Body of pancreas (tissue), 4 donors: ENCODE results near the gene RBM33. TPM values are rescaled to one million over a fixed set of nuclear protein-coding genes. Genes with fewer than 3 reads are reported as not detected.

Source experiments
- ATAC-seq: fragments of 150-250 bp; one replicate; pipeline ENCODE4 v1.9.1; 2016
- DNase-seq, 4 donors: peaks; one replicate each; pipeline ENCODE4 v3.0.0-alpha.2; 2019
- H3K27ac ChIP-seq, 4 donors: fragments of 200-600 bp; sonication (generic); 1 replicate in 3 of 4; 2 replicates in 1 of 4; pipeline versions ENCODE4 v1.5.1 to v1.6.1; 2016 to 2019; ENCODE audit warnings: mild to moderate bottlenecking in 1 of 4, mixed read lengths in 1 of 4, moderate library complexity in 1 of 4
- H3K27me3 ChIP-seq, 2 donors: fragments of 200-600 bp; sonication (generic); one replicate each; pipeline ENCODE4 v1.6.0; 2016; ENCODE audit warnings: mild to moderate bottlenecking in 1 of 2
- H3K36me3 ChIP-seq, 2 donors: fragments of 200-600 bp; sonication (generic); replicated peaks in 1 of 2; 2 replicates each; pipeline ENCODE4 v1.5.1; 2016; ENCODE audit warnings: low read depth in 2 of 2; ENCODE audit not compliant: insufficient read depth in 1 of 2
- H3K4me1 ChIP-seq: fragments of 200-600 bp; sonication (generic); one replicate; pipeline ENCODE4 v1.6.0; 2016
- H3K4me3 ChIP-seq, 2 donors: fragments of 200-600 bp; sonication (generic); 1 replicate in 1 of 2; 2 replicates in 1 of 2; pipeline ENCODE4 v1.5.1; 2016 to 2019
- H3K9me3 ChIP-seq, 3 donors: fragments of 200-600 bp; sonication (generic); 1 replicate in 2 of 3; 2 replicates in 1 of 3; pipeline ENCODE4 v1.5.1; 2016
- POLR2A ChIP-seq, 3 donors: fragments of 450-650 bp; IDR thresholded peaks; one replicate each; pipeline ENCODE4 v1.6.1; 2016; ENCODE audit warnings: antibody characterized with exemption in 3 of 3, mild to moderate bottlenecking in 2 of 3
- WGBS, 2 donors: methylation state at CpG; one replicate each; pipeline ENCODE4 v1.1.5; 2017; 5-methylcytosine and 5-hydroxymethylcytosine counted together
- intact Hi-C: fragments of 100-400 bp; cut with DNase I; formaldehyde crosslinking; loops from one replicate; pipeline ENCODE4 v1.15.1; 2023
- total RNA-seq, 2 donors: library from RNA; depleted of rRNA; stranded (reverse); fragments of >200 nt; gene quantifications; one replicate each; pipeline ENCODE4 v1.1.0, GENCODE V29; 2016
- TF ChIP-seq, protein P1 (sequence below), 7 experiments: fragments of 450-650 bp in 4 of 7; fragments of 200-600 bp in 3 of 7; sonication (generic) in 3 of 7; IDR thresholded peaks; one replicate each; pipeline ENCODE4 v1.5.1; 2016 to 2019; ENCODE audit warnings: antibody characterized with exemption in 7 of 7

RBM33 gene
- total RNA-seq, 2 donors from 2014 or later = 30.6 to 78.4 TPM

- WGBS, 2 donors = 91 to 98% methylated on average over 14 of the region's 14 CpGs
- H3K4me3 ChIP-seq = no peak overlapping the region
- intact Hi-C loops = no loop called here
Measured at GRCh38 chr7:155724327-155725005, 80.0 kb downstream of the RBM33 start.

GRCh38 chr7:155725006-155725355 lies 80.5 kb downstream of the RBM33 start:
- no peak for ATAC-seq
- DNase-seq = no peak
- H3K27ac ChIP-seq = no peak overlapping the region
- H3K4me1 ChIP-seq = peaks cover 31% of the 10 kb centered on the region
- H3K27me3 ChIP-seq = no peaks in the 10 kb centered on the region
- no peak overlapping the region for H3K4me3 ChIP-seq
- no peak for TF ChIP-seq POLR2A (IDR thresholded peaks at IDR 0.05)
- TF ChIP-seq, protein P1, sequence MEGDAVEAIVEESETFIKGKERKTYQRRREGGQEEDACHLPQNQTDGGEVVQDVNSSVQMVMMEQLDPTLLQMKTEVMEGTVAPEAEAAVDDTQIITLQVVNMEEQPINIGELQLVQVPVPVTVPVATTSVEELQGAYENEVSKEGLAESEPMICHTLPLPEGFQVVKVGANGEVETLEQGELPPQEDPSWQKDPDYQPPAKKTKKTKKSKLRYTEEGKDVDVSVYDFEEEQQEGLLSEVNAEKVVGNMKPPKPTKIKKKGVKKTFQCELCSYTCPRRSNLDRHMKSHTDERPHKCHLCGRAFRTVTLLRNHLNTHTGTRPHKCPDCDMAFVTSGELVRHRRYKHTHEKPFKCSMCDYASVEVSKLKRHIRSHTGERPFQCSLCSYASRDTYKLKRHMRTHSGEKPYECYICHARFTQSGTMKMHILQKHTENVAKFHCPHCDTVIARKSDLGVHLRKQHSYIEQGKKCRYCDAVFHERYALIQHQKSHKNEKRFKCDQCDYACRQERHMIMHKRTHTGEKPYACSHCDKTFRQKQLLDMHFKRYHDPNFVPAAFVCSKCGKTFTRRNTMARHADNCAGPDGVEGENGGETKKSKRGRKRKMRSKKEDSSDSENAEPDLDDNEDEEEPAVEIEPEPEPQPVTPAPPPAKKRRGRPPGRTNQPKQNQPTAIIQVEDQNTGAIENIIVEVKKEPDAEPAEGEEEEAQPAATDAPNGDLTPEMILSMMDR (IDR thresholded peaks at IDR 0.05) = no peak
- peaks cover 0 to 2% of the 10 kb centered on the region in 2 donors for H3K36me3 ChIP-seq
- intact Hi-C loops = no loop called here
- no peaks in the 10 kb centered on the region for H3K9me3 ChIP-seq
- WGBS, 2 donors = 76 to 87% methylated on average over 2 of the region's 2 CpGs

More at GRCh38 chr7:155724327-155725005, 80.0 kb downstream of the RBM33 start:
- ATAC-seq (no peak), DNase-seq (no peak)
- TF ChIP-seq POLR2A (IDR thresholded peaks at IDR 0.05) = no peak
- TF ChIP-seq, protein P1 (IDR thresholded peaks at IDR 0.05) = no peak
- H3K27me3 ChIP-seq = no peaks in the 10 kb centered on the region
- no peaks in the 10 kb centered on the region for H3K9me3 ChIP-seq
- H3K27ac ChIP-seq = no peak overlapping the region
- H3K36me3 ChIP-seq = peaks cover 0 to 2% of the 10 kb centered on the region in 2 donors
- peaks cover 26% of the 10 kb centered on the region for H3K4me1 ChIP-seq

DNA sequence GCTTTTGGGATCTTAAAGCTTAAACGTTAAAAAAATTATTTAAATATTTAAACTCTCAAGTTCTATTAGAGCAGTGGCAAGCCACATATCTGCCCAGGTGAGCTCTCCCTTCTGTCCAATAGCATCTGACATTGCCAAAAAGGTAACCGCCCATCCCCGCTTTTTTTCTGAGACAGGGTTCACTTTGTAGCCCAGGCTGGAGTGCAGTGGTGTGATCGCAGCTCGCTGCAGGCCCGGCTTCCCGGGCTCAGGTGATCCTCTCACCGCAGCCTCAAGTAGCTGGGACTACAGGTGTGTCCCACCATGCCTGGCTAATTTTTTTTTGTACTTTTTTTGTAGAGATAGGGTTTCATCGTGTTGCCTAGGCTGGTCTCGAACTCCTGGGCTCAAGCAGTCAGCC lies 83.2 kb downstream of the RBM33 start:
- intact Hi-C loops = no loop called here
- ATAC-seq = no peak

DNA sequence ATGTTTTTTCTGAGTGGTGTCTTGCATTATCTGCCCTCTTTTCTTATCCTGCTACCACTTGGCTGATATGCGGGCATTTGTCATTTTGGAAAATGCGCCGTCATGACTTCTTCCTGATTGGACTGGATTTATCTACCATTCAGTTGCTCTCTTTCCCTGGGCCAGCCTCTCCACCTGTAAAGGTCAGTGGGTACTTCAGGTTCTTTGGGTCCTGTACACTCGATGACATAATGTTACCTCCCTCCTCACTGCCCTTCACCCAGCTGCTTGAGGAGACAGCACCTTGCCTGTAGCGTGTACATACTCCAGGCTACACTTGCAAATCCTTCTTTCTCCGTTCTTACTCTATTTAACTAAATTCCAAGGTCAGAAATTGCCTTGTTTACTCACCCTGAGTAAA lies 83.7 kb downstream of the RBM33 start:
- Histone ChIP-seq H3K27me3 (no peaks in the 10 kb centered on the region), H3K4me3 (no peak overlapping the region), H3K36me3 (no peaks in the 10 kb centered on the region), H3K9me3 (no peaks in the 10 kb centered on the region), H3K4me1 (peaks cover 39% of the 10 kb centered on the region), H3K27ac (peak overlapping the region in 3 of 4 donors; percentile 66 to 80 (median 78))
- intact Hi-C loops = no loop called here
- ATAC-seq = peak; percentile 95
- TF ChIP-seq, protein P1 (IDR thresholded peaks at IDR 0.05) = no peak
- peak in 1 of 3 donors; percentile 32 for TF ChIP-seq POLR2A (IDR thresholded peaks at IDR 0.05)
- WGBS, 2 donors = 42 to 44% methylated on average over 6 of the region's 6 CpGs
- DNase-seq = peak; percentile 70 to 90 (median 76)

More for the DNA sequence above, 83.2 kb downstream of the RBM33 start:
- 62% methylated on average over 10 of the region's 10 CpGs for WGBS, 2 donors
- Histone ChIP-seq H3K4me3 (no peak overlapping the region), H3K27me3 (no peaks in the 10 kb centered on the region), H3K9me3 (no peaks in the 10 kb centered on the region), H3K4me1 (peaks cover 39% of the 10 kb centered on the region), H3K36me3 (peaks cover 0 to 2% of the 10 kb centered on the region in 2 donors), H3K27ac (peak overlapping the region in 3 of 4 donors; percentile 66 to 80 (median 78))
- TF ChIP-seq, protein P1 (IDR thresholded peaks at IDR 0.05) = no peak
- TF ChIP-seq POLR2A (IDR thresholded peaks at IDR 0.05) = no peak
- DNase-seq = peak in 1 of 4 donors; percentile 30

- Histone ChIP-seq H3K27me3 (no peaks in the 10 kb centered on the region), H3K27ac (peak overlapping the region in 3 of 4 donors; percentile 63 to 80 (median 78)), H3K4me1 (peaks cover 47% of the 10 kb centered on the region), H3K4me3 (no peak overlapping the region), H3K36me3 (no peaks in the 10 kb centered on the region), H3K9me3 (no peaks in the 10 kb centered on the region)
- TF ChIP-seq, protein P1 (IDR thresholded peaks at IDR 0.05) = no peak
- TF ChIP-seq POLR2A (IDR thresholded peaks at IDR 0.05) = no peak
- DNase-seq (peak; percentile 60 to 79 (median 78)), ATAC-seq (peak; percentile 52)
- intact Hi-C loops = no loop called here
- 28 to 34% methylated on average over 6 of the region's 6 CpGs for WGBS, 2 donors
Measured at GRCh38 chr7:155729847-155730246, 85.4 kb downstream of the RBM33 start.
